HG03039 (cell line): Measurements from ENCODE around the gene TDP2.
"Not testable (repeated sequence)": the region's sequence is repeated elsewhere in the genome, so short reads cannot be mapped to it uniquely, and the experiment has no call there.

Experiments
- ATAC-seq: cut with Tn5 transposase; IDR thresholded peaks from one replicate; pipeline ENCODE4 v1.9.1; 2021; ENCODE audit warnings: mild to moderate bottlenecking, moderate library complexity; ENCODE audit not compliant: unreplicated experiment

Gene TDP2

GRCh38 chr6:24683297-24684296 lies 16.9 kb upstream of the TDP2 start:
- ATAC-seq: no peak

- no peak for ATAC-seq
Observed at GRCh38 chr6:24680582-24680981, 13.9 kb upstream of the TDP2 start.

GRCh38 chr6:24678792-24679352 lies 12.2 kb upstream of the TDP2 start:
- ATAC-seq: not testable (repeated sequence)

- ATAC-seq: no peak
Observed at GRCh38 chr6:24673625-24674024, 6.9 kb upstream of the TDP2 start.

- no peak for ATAC-seq
Observed at GRCh38 chr6:24672620-24673182, 6.0 kb upstream of the TDP2 start.

- not testable (repeated sequence) for ATAC-seq
Observed at GRCh38 chr6:24671077-24671476, 4.4 kb upstream of the TDP2 start.

- not testable (repeated sequence) for ATAC-seq
Observed at GRCh38 chr6:24670492-24670891, 3.8 kb upstream of the TDP2 start.

GRCh38 chr6:24668997-24669361 lies 2.3 kb upstream of the TDP2 start:
- ATAC-seq: no peak

- ATAC-seq: not testable (repeated sequence)
Observed at GRCh38 chr6:24668066-24668996, 1.6 kb upstream of the TDP2 start.

- no peak for ATAC-seq
Observed at GRCh38 chr6:24667378-24667803, 692 bp upstream of the TDP2 start.

GRCh38 chr6:24666097-24666640 lies 530 bp downstream of the TDP2 start:
- peak; percentile 35 for ATAC-seq

GRCh38 chr6:24664046-24664987 lies 2.4 kb downstream of the TDP2 start:
- no peak for ATAC-seq

GRCh38 chr6:24663189-24663588 lies 3.5 kb downstream of the TDP2 start:
- ATAC-seq: no peak

GRCh38 chr6:24662236-24662635 lies 4.5 kb downstream of the TDP2 start:
- ATAC-seq: no peak

- not testable (repeated sequence) for ATAC-seq
Observed at GRCh38 chr6:24661759-24662158, 4.9 kb downstream of the TDP2 start.

GRCh38 chr6:24660105-24660504 lies 6.6 kb downstream of the TDP2 start:
- no peak for ATAC-seq

GRCh38 chr6:24659561-24659960 lies 7.1 kb downstream of the TDP2 start:
- ATAC-seq: no peak

GRCh38 chr6:24658573-24659560 lies 7.8 kb downstream of the TDP2 start:
- ATAC-seq: no peak
